Spinal cord (tissue), 10 donors: ENCODE data around the gene SLC44A1. TPM values are rescaled to one million over a fixed set of nuclear protein-coding genes. Genes with fewer than 3 reads are reported as not detected.

Source experiments
- DNase-seq, 6 donors: peaks; one replicate each; pipeline versions ENCODE4 v3.0.0 to v3.0.0-alpha.2; 2013 to 2015; ENCODE audit warnings: low spot score in 6 of 6, low read depth in 4 of 6
- H3K27ac ChIP-seq: one replicate; pipeline ENCODE4 v1.5.1; 2013; ENCODE audit warnings: low read depth, low read length, control low read depth
- H3K27me3 ChIP-seq: one replicate; pipeline ENCODE4 v1.6.1; 2013; ENCODE audit warnings: low read length; ENCODE audit not compliant: control insufficient read depth, insufficient read depth
- H3K36me3 ChIP-seq: one replicate; pipeline ENCODE4 v1.6.1; 2013; ENCODE audit warnings: low read length; ENCODE audit not compliant: control insufficient read depth, insufficient read depth
- H3K4me1 ChIP-seq: one replicate; pipeline ENCODE4 v1.6.1; 2013; ENCODE audit warnings: low read length; ENCODE audit not compliant: control insufficient read depth, insufficient read depth
- H3K4me3 ChIP-seq: one replicate; pipeline ENCODE4 v1.5.1; 2013; ENCODE audit warnings: low read depth, low read length, control low read depth
- H3K9me3 ChIP-seq: one replicate; pipeline ENCODE4 v1.6.1; 2013; ENCODE audit warnings: low read length; ENCODE audit not compliant: control insufficient read depth, insufficient read depth
- WGBS: methylation state at CpG from one replicate; pipeline ENCODE4 v1.1.5; 2013; ENCODE audit warnings: missing lambda C conversion rate; ENCODE audit not compliant: insufficient coverage; 5-methylcytosine and 5-hydroxymethylcytosine counted together
- polyA plus RNA-seq, 2 donors: library from polyadenylated mRNA; unstranded; fragments of 120-200 nt; gene quantifications; one replicate each; pipeline ENCODE4 v1.2.1, GENCODE V29; 2013; ENCODE audit not compliant: insufficient read length in 2 of 2
- total RNA-seq, 2 donors: library from RNA; depleted of rRNA in 1 of 2; stranded (reverse); fragments of 120-200 nt in 1 of 2; fragments of >200 nt in 1 of 2; gene quantifications; one replicate each; pipeline versions ENCODE4 v1.2.3 to v1.2.4, GENCODE V29; 2013 to 2014
- donor health status: healthy.

SLC44A1 gene
- total and polyA plus RNA-seq, 4 donors = 111 to 173 (median 147) TPM

DNA sequence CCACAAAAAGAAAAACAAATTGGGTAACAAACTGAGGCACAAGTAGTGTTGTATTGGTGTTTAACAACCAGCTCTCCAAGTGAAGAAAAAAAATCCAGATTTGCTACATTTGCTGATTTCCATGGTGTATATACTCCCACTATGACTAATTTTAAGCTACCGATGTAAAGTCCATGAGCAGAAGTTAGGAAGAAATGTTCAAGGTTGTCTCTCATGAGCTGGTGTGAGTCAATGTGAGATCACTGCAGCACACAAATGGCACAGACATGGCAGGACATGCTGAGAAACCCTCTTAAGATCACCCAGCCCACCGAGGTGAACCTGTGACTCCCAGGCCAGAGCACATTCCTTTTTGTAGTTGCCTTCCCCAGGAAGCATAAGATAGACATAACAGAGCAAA is 36.2 kb downstream of the SLC44A1 start:
- WGBS = 100% methylated on average over 1 of the region's 2 CpGs
- no peak overlapping the region for H3K4me3 ChIP-seq
- no peak overlapping the region for H3K27ac ChIP-seq
- no peaks in the 10 kb centered on the region for H3K9me3 ChIP-seq
- no peaks in the 10 kb centered on the region for H3K27me3 ChIP-seq
- H3K36me3 ChIP-seq = no peaks in the 10 kb centered on the region
- DNase-seq = no peak
- no peaks in the 10 kb centered on the region for H3K4me1 ChIP-seq

DNA sequence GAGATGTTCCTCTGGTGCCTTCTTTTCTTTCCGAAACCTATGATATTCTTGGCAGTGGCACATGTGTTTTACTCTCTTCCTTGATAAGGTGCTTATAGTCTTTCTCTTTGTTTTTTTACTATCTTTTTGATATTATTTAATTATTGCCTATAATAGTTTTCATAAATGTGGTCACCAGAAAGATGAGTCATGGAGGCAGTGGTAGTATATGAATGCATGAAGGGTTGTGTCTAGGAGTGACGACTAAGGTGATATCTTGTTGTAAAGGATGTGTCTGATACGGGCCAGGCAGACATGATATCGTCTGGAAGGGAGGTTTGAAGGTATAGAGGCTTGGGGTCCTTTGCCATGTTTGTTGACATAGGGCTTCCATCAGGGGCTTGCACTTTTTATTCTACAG is 36.8 kb downstream of the SLC44A1 start:
- Histone ChIP-seq H3K4me1 (no peaks in the 10 kb centered on the region), H3K27ac (no peak overlapping the region), H3K27me3 (no peaks in the 10 kb centered on the region), H3K9me3 (no peaks in the 10 kb centered on the region), H3K36me3 (no peaks in the 10 kb centered on the region), H3K4me3 (no peak overlapping the region)
- 93% methylated on average over 3 of the region's 4 CpGs for WGBS
- DNase-seq = no peak

DNA sequence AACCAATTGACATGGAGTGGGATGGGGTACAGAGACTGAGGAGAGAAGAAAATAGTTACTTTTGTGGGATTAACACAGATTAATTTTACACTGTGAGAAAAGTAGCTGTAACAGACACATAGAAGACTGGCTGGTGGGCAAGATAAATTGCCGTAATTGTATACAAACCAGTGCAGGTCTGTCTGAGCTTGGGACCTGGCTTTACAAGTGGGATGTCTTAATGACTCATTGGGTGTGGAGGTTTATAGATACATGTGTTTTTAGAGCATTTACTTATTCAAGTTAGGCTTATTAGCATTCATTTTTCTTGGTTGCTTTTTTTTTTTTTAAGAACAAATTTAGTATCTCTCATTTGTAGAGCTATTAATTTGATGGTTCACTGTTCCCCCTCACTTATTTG is 37.5 kb downstream of the SLC44A1 start:
- Histone ChIP-seq H3K27ac (no peak overlapping the region), H3K4me1 (no peaks in the 10 kb centered on the region), H3K36me3 (no peaks in the 10 kb centered on the region), H3K27me3 (no peaks in the 10 kb centered on the region), H3K9me3 (no peaks in the 10 kb centered on the region), H3K4me3 (no peak overlapping the region)
- DNase-seq = no peak
- WGBS = 100% methylated on average over 1 of the region's 1 CpG

DNA sequence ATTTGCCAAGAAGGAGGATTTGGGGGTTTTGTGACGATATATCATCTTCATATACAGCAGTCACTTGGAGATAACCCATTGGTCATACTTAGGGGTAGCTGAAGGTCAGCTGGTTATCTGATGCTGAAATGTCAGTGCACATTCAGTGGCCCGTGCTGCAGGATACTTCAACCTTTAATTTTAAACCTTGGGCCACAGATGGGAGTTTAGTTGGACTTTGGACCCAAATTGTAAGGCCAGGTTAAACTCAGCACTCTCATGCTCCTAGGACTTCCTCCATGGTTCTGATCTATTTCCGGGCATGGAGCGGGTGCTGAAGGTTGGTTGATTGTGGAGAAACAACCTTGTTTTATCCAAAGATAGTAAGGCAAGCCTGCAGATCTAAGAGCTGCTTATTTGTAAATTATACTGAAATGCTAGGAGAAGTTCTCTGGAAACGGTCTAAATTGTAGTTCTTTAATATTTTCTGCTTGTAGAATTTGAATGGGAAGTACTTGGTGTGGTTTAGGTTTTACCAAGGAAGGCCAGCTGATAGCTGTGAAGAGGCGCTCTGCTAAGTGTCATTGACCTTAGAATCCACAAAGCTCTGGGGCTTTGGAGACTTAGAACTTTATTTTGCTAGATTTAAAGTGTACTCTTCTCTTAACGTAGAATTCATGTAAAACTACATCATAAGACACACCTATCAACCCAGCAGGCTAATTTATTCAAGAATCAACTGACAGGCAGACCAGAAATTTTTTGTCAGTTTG is 38.6 kb downstream of the SLC44A1 start:
- no peaks in the 10 kb centered on the region for H3K4me1 ChIP-seq
- H3K4me3 ChIP-seq = no peak overlapping the region
- DNase-seq = no peak
- H3K9me3 ChIP-seq = no peaks in the 10 kb centered on the region
- H3K27me3 ChIP-seq = no peaks in the 10 kb centered on the region
- H3K27ac ChIP-seq = no peak overlapping the region
- 91% methylated on average over 1 of the region's 7 CpGs for WGBS
- H3K36me3 ChIP-seq = no peaks in the 10 kb centered on the region

DNA sequence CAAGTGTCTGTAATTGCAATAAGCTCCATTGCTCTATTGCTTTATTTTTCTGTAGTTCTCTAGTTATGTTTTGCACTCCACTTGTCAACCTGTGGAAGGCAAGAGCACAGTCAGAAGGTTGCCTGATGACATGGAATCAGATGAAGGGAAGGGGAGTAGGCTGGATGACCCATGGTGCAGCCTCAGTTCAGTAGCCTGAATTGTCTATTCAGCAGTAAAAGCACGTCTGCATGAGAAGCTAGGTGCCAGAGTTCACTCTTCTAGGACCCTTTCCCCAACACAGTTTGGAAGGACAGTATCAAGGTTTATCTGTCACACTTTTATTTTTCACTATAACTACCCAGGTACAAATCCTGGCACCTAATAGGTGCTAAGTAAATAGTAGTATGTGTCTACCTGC is 39.3 kb downstream of the SLC44A1 start:
- Histone ChIP-seq H3K36me3 (no peaks in the 10 kb centered on the region), H3K9me3 (no peaks in the 10 kb centered on the region), H3K27me3 (no peaks in the 10 kb centered on the region), H3K27ac (no peak overlapping the region), H3K4me3 (no peak overlapping the region), H3K4me1 (no peaks in the 10 kb centered on the region)
- WGBS = no CpG with 5 or more reads among the region's 1 CpG
- no peak for DNase-seq

DNA sequence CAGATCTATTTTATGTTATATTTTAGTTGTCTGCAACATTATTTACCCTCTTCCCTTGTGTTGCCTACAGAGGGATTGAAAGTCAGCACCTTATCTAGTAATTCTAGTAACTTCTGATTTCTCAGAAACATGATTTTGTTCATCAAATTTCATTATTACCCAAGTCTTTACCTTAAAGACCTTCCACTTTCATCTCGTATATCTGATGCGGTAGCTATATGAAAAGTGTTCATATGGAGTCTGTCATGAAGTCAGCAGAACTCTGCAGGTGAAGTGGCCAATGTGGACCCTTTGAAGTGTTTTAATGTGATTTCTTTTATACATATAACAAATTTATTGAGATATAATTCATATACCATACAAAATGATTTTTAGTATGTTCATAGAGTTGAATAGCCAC is 40.0 kb downstream of the SLC44A1 start:
- no CpG with 5 or more reads among the region's 2 CpGs for WGBS
- H3K4me1 ChIP-seq = no peaks in the 10 kb centered on the region
- no peaks in the 10 kb centered on the region for H3K9me3 ChIP-seq
- no peak overlapping the region for H3K27ac ChIP-seq
- DNase-seq = no peak
- H3K4me3 ChIP-seq = no peak overlapping the region
- no peaks in the 10 kb centered on the region for H3K27me3 ChIP-seq
- H3K36me3 ChIP-seq = no peaks in the 10 kb centered on the region

DNA sequence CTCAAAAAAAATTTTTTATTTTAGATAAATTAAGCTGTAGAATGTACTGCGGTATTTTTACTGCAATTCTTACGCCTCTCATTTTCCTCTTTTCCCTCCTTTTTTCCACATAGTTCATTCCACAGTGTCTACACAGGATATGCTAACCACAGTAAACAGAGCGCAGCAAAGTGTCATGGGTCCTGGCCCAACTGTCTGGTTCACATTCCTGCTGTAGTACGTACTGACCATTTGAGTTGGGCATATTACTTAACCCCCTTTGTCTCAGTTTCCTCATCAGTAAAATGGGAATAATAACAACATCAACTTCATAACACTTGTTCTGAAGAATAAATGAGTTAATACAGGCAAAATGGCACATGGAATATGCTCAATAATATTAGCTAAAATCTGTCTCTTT is 41.6 kb downstream of the SLC44A1 start:
- Histone ChIP-seq H3K27me3 (no peaks in the 10 kb centered on the region), H3K4me1 (no peaks in the 10 kb centered on the region), H3K27ac (no peak overlapping the region), H3K9me3 (no peaks in the 10 kb centered on the region), H3K4me3 (no peak overlapping the region), H3K36me3 (no peaks in the 10 kb centered on the region)
- DNase-seq = no peak
- 90% methylated on average over 2 of the region's 4 CpGs for WGBS

DNA sequence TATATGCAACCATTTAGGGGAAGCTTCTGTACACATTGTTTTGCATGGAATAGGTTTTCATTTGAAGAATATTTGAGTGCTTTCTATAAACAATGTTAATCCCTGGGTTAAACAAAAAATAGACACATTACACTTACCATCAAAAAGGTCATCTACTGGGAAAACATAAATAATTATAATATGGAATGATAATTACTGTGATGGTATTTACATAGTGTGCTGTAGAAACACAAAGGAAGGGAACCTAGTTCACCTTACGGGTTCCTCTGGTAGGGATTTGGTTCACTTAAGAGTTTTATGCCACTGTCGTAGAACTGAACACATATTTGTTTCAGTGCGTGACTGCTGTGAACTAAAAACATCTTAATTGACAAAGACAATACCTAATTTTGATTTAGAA is 44.9 kb downstream of the SLC44A1 start:
- no peak overlapping the region for H3K27ac ChIP-seq
- WGBS = no CpG with 5 or more reads among the region's 3 CpGs
- DNase-seq = no peak
- no peaks in the 10 kb centered on the region for H3K27me3 ChIP-seq
- no peak overlapping the region for H3K4me3 ChIP-seq
- peaks cover 4% of the 10 kb centered on the region for H3K4me1 ChIP-seq
- H3K36me3 ChIP-seq = no peaks in the 10 kb centered on the region
- no peaks in the 10 kb centered on the region for H3K9me3 ChIP-seq

DNA sequence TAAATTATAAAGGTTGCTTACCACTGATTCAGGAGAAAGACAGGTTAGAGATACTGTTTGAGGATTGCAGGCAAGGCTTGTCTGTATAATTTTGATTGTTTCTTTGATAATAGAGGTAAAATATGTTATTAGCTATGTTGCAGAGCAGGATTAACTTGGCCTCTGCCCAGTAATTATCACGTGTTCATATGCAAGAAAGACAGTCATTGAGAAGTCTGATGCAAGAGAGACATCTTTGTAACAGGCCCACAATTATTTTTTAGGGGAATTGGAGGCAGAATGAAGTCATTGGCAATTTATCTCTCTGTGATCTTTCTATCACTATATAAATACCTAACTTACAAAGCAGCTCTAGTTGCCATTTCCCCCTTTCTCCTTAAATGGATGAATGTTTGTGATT is 46.0 kb downstream of the SLC44A1 start:
- DNase-seq = no peak
- Histone ChIP-seq H3K4me3 (no peak overlapping the region), H3K27ac (no peak overlapping the region), H3K36me3 (no peaks in the 10 kb centered on the region), H3K9me3 (no peaks in the 10 kb centered on the region), H3K4me1 (peaks cover 4% of the 10 kb centered on the region), H3K27me3 (no peaks in the 10 kb centered on the region)
- WGBS = no CpG with 5 or more reads among the region's 1 CpG

DNA sequence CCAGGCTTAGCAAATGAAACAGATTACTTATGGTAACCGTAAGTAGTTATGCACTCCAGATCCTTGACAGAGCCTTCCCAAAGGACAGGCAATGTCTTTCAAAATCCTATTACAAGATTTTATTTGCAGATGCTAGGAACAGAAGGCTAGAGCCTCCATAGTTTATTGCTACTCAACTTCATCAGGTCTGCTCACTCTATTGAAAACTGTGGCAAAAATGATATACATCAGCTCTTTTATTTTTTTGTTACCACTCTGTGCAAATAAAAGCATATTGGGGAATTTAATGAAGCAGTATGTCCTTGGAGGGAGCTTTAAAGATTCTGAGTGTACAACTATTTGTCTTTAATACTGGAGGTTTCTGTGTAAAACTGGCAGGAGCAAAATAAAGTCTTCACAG is 46.5 kb downstream of the SLC44A1 start:
- Histone ChIP-seq H3K27ac (no peak overlapping the region), H3K27me3 (no peaks in the 10 kb centered on the region), H3K4me1 (peaks cover 4% of the 10 kb centered on the region), H3K4me3 (no peak overlapping the region), H3K9me3 (no peaks in the 10 kb centered on the region), H3K36me3 (no peaks in the 10 kb centered on the region)
- 80% methylated on average over 1 of the region's 1 CpG for WGBS
- DNase-seq = peak in 1 of 6 donors; percentile 55
